K562 (cell line): ENCODE results near the gene LY6G6C. TPM values are rescaled to one million over a fixed set of nuclear protein-coding genes. Genes with fewer than 3 reads are reported as not detected.

ENCODE experiments used
- ATAC-seq: fragments of 200-7000 bp; cut with Tn5 transposase; 3 replicates; pipeline ENCODE4 v1.9.1; 2020; ENCODE audit warnings: moderate library complexity
- BruUV-seq: library from RNA; stranded (reverse); fragments of 400-500 nt; replicated peaks from 2 replicates; lab custom pipeline; 2021; lab: Mats Ljungman, UMichigan
- CTCF ChIA-PET: fragments of 300-600 bp; formaldehyde crosslinking; extraction: SDS; loops from one replicate; lab custom pipeline; 2021; ENCODE audit warnings: low intra/inter-chr PET ratio; lab: Yijun Ruan, JAX
- POLR2A ChIA-PET: fragments of 300-600, 350-650 bp; sonication (Branson Sonifier 250); formaldehyde crosslinking; extraction: SDS; loops from one replicate; lab custom pipeline; 2021; ENCODE audit warnings: antibody characterized with exemption, inconsistent platforms; lab: Yijun Ruan, JAX
- DNase-seq, 4 experiments: peaks; one replicate each; pipeline versions ENCODE4 v3.0.0 to v3.0.0-alpha.2; 2011 to 2018; ENCODE audit warnings: low spot score in 3 of 4, mixed read lengths in 3 of 4; ENCODE audit errors: extremely low read depth in 1 of 4
- FAIRE-seq: peaks from 2 replicates; lab custom pipeline; 2011; peaks lifted over from hg19 to GRCh38; lab: Jason Lieb, UNC
- H2AFZ ChIP-seq: 2 replicates; pipeline ENCODE4 v1.6.0; 2011; ENCODE audit warnings: low read depth, low read length, control low read depth, inconsistent platforms
- H3K27ac ChIP-seq: fragments of 200-600 bp; 3 replicates; pipeline ENCODE4 v1.8.0; 2011; ENCODE audit warnings: low read depth, mild to moderate bottlenecking, control low read depth, inconsistent platforms, low read length, moderate library complexity, mixed read lengths; ENCODE audit errors: extremely low read depth
- H3K27me3 ChIP-seq, 2 experiments: fragments of 300-600 bp in 1 of 2; 2 replicates in 1 of 2; 3 replicates in 1 of 2; pipeline versions ENCODE4 v1.6.0 to v1.8.0; 2011; ENCODE audit warnings: inconsistent platforms in 2 of 2, low read length in 2 of 2, mild to moderate bottlenecking in 1 of 2, mixed read lengths in 1 of 2, moderate library complexity in 1 of 2; ENCODE audit not compliant: control insufficient read depth in 2 of 2, insufficient read depth in 2 of 2
- H3K36me3 ChIP-seq: fragments of 300-600 bp; 3 replicates; pipeline ENCODE4 v1.8.0; 2011; ENCODE audit warnings: mild to moderate bottlenecking, low read length, inconsistent platforms; ENCODE audit not compliant: control insufficient read depth, insufficient read depth
- H3K4me1 ChIP-seq, 2 experiments: fragments of 200-600 bp in 1 of 2; replicated peaks in 1 of 2; 2 replicates in 1 of 2; 3 replicates in 1 of 2; pipeline versions ENCODE4 v1.5.1 to v1.8.0; 2011; ENCODE audit warnings: inconsistent platforms in 2 of 2, low read length in 2 of 2, mild to moderate bottlenecking in 1 of 2, mixed read lengths in 1 of 2, moderate library complexity in 1 of 2; ENCODE audit not compliant: control insufficient read depth in 2 of 2, insufficient read depth in 2 of 2
- H3K4me2 ChIP-seq: 2 replicates; pipeline ENCODE4 v1.6.1; 2011; ENCODE audit warnings: low read length, control low read depth, inconsistent platforms, mixed read lengths; ENCODE audit not compliant: insufficient read depth
- H3K4me3 ChIP-seq: fragments of 200-600 bp; sonication (generic), shearing (Covaris generic); 2 replicates; pipeline ENCODE4 v1.5.1; 2016; ENCODE audit warnings: control low read depth, inconsistent platforms
- H3K79me2 ChIP-seq: fragments of 200-600 bp; 3 replicates; pipeline ENCODE4 v1.8.0; 2011; ENCODE audit warnings: low read length, inconsistent platforms; ENCODE audit not compliant: control insufficient read depth, insufficient read depth
- H3K9ac ChIP-seq, 2 experiments: 2 replicates each; pipeline versions ENCODE4 v1.6.0 to v1.6.1; 2011; ENCODE audit warnings: low read depth in 2 of 2, low read length in 2 of 2, control low read depth in 1 of 2, inconsistent platforms in 1 of 2, mild to moderate bottlenecking in 1 of 2, mixed read lengths in 1 of 2; ENCODE audit not compliant: insufficient read depth in 1 of 2
- H3K9me1 ChIP-seq: one replicate; pipeline ENCODE4 v1.6.0; 2011; ENCODE audit warnings: inconsistent platforms, mild to moderate bottlenecking, low read length, moderate library complexity; ENCODE audit not compliant: control insufficient read depth, insufficient read depth
- H3K9me3 ChIP-seq: replicated peaks from 2 replicates; pipeline ENCODE4 v1.5.1; 2011; ENCODE audit warnings: low read depth, low read length, inconsistent platforms; ENCODE audit not compliant: control insufficient read depth, insufficient read depth
- H4K20me1 ChIP-seq: replicated peaks from 2 replicates; pipeline ENCODE4 v1.6.1; 2011; ENCODE audit warnings: low read length, inconsistent platforms, mixed read lengths; ENCODE audit not compliant: control insufficient read depth, insufficient read depth
- DIDO1 ChIP-seq: fragments of 450-650 bp; IDR thresholded peaks from 2 replicates; pipeline ENCODE4 v1.6.1; 2016; ENCODE audit warnings: low read depth, missing biosample characterization, missing genetic modification characterization
- NFRKB ChIP-seq: fragments of 450-650 bp; IDR thresholded peaks from 2 replicates; pipeline ENCODE4 v1.6.1; 2016; ENCODE audit warnings: low read depth
- POLR2AphosphoS2 ChIP-seq: IDR thresholded peaks from 2 replicates; pipeline ENCODE4 v1.6.1; 2012; ENCODE audit warnings: low read length, improper control_type of control experiment
- POLR2B ChIP-seq: fragments of 450-650 bp; IDR thresholded peaks from 2 replicates; pipeline ENCODE4 v1.6.1; 2018; ENCODE audit warnings: low read depth; ENCODE audit not compliant: partially characterized antibody
- POLR2G ChIP-seq: fragments of 200-400 bp; formaldehyde crosslinking; IDR thresholded peaks from 2 replicates; pipeline ENCODE4 v1.6.1; 2017; ENCODE audit warnings: low read depth, mild to moderate bottlenecking, antibody characterized with exemption, low read length, moderate library complexity
- RBM34 ChIP-seq: fragments of 200-400 bp; formaldehyde crosslinking; IDR thresholded peaks from 2 replicates; pipeline ENCODE4 v1.6.1; 2018; ENCODE audit warnings: low read length, borderline replicate concordance; ENCODE audit not compliant: insufficient read depth
- SMAD2 ChIP-seq: fragments of 150-350 bp; IDR thresholded peaks from 2 replicates; pipeline ENCODE4 v1.6.1; 2014; ENCODE audit warnings: low read depth, mild to moderate bottlenecking, low read length
- TAF1 ChIP-seq: IDR thresholded peaks from 2 replicates; pipeline ENCODE4 v1.6.1; 2011; ENCODE audit warnings: mild to moderate bottlenecking, low read length, moderate library complexity; ENCODE audit not compliant: insufficient read depth, control insufficient read depth, severe bottlenecking; ENCODE audit errors: extremely low read depth
- WGBS: fragments of 100-300 bp; shearing (Covaris generic); methylation state at CpG from one replicate; pipeline ENCODE4 v1.1.6; 2016; ENCODE audit warnings: low coverage, mixed read lengths; ENCODE audit not compliant: insufficient coverage; ENCODE audit errors: missing lambda C conversion rate; 5-methylcytosine and 5-hydroxymethylcytosine counted together
- in situ Hi-C: fragments of 300-500 bp; cut with MboI; formaldehyde crosslinking; loops from 4 replicates; pipeline ENCODE4 v1.15.0; 2018; ENCODE audit warnings: inconsistent platforms, mixed read lengths
- intact Hi-C: fragments of 100-400 bp; cut with micrococcal nuclease; formaldehyde crosslinking; loops from 2 replicates; pipeline ENCODE4 v1.14.2; 2022
- polyA plus RNA-seq, 8 experiments: library from polyadenylated mRNA; depleted of rRNA in 4 of 8; stranded (reverse) in 5 of 8; unstranded in 3 of 8; fragments of >200 nt; fragmentation: Nextera tagmentation in 2 of 8; fragmentation: Illumina TruSeq in 1 of 8; extraction: Ambion mirVana in 2 of 8; extraction: Trizol in 1 of 8; gene quantifications; 2 replicates each; pipeline versions ENCODE4 v1.2.1 to v1.2.3, GENCODE V29; 2011 to 2014; ENCODE audit warnings: inconsistent platforms in 1 of 8, missing spikeins in 1 of 8
- total RNA-seq, 7 experiments: library from RNA; depleted of rRNA in 6 of 7; stranded (reverse); fragments of >200 nt in 6 of 7; fragmentation: Illumina TruSeq in 2 of 7; extraction: Trizol in 2 of 7; gene quantifications; 2 replicates each; pipeline versions ENCODE4 v1.2.1 to v1.2.3, GENCODE V29; 2011 to 2021; ENCODE audit warnings: low replicate concordance in 1 of 7
- TF ChIP-seq, protein P1 (sequence below): fragments of 250-450 bp; sonication (Bioruptor Pico); IDR thresholded peaks from 2 replicates; pipeline ENCODE4 v1.5.0; 2021; ENCODE audit warnings: mild to moderate bottlenecking, borderline replicate concordance
- TF ChIP-seq, protein P2 (sequence below): sonication (generic); formaldehyde crosslinking; IDR thresholded peaks from 2 replicates; pipeline ENCODE4 v1.9.0; 2022; ENCODE audit warnings: mild to moderate bottlenecking, missing genetic modification reagents
- TF ChIP-seq, protein P3 (sequence below): fragments of 200-800 bp; sonication (Bioruptor generic); IDR thresholded peaks from 2 replicates; pipeline ENCODE4 v1.6.1; 2017; ENCODE audit warnings: missing genetic modification characterization, missing compliant biosample characterization
- TF ChIP-seq, protein P4 (sequence below): sonication (generic); formaldehyde crosslinking; IDR thresholded peaks from 2 replicates; pipeline ENCODE4 v1.8.0; 2022; ENCODE audit warnings: mild to moderate bottlenecking, missing genetic modification reagents, borderline replicate concordance

LY6G6C gene
- total and polyA plus RNA-seq, 9 of the 15 experiments (the other 6 are each of a cell fraction or from before 2014, with no cell fraction given): 0.06 to 0.20 TPM; not detected in 7

GRCh38 chr6:31765559-31765909 lies 44.0 kb upstream of the LY6G6C start:
- Histone ChIP-seq H3K4me3 (no peak overlapping the region), H3K27ac (no peak overlapping the region), H3K36me3 (peaks cover 36% of the 10 kb centered on the region; the same call in 2 of the 3 replicates), H3K9me1 (peaks cover 4% of the 10 kb centered on the region), H3K4me1 (peaks cover 16 to 44% of the 10 kb centered on the region in 2 experiments; a peak in 4 of 5 replicates), H3K79me2 (no peaks in the 10 kb centered on the region), H2AFZ (no peak overlapping the region), H4K20me1 (no peaks in the 10 kb centered on the region), H3K4me2 (no peak overlapping the region), H3K27me3 (no peaks in the 10 kb centered on the region), H3K9me3 (no peaks in the 10 kb centered on the region), H3K9ac (peak overlapping the region in 1 of 2 experiments; percentile 72; a peak in 2 of 4 replicates)
- in situ Hi-C loops: loop anchor here (5.0 kb wide), 1 partner anchor 78 kb away; no protein-coding TSS in a partner anchor
- POLR2A ChIA-PET: interaction anchor here (0.6 to 4.6 kb wide), 16 partner anchors 9 to 105 kb away, joined by 3 to 29 read pairs (median 3); partner anchors contain the start of genes C6orf47, CLIC1, HSPA1B and LSM2
- FAIRE-seq (no peak), ATAC-seq (no peak), DNase-seq (no peak)
- intact Hi-C loops: no loop called here
- CTCF ChIA-PET: interaction anchor here (1.4 kb wide), 1 partner anchor 85 kb away, joined by 4 read pairs; the partner anchor contains the start of gene LY6G5C
- BruUV-seq: no TSS peak
- WGBS: 68% methylated on average over 9 of the region's 9 CpGs
- TF ChIP-seq POLR2B (peak; percentile 41), POLR2AphosphoS2 (peak; percentile 85), NFRKB (no peak), RBM34 (no peak), SMAD2 (no peak), DIDO1 (no peak), TAF1 (no peak), POLR2G (peak; percentile 20; the same call in 1 of the 2 replicates)
- TF ChIP-seq, protein P1, sequence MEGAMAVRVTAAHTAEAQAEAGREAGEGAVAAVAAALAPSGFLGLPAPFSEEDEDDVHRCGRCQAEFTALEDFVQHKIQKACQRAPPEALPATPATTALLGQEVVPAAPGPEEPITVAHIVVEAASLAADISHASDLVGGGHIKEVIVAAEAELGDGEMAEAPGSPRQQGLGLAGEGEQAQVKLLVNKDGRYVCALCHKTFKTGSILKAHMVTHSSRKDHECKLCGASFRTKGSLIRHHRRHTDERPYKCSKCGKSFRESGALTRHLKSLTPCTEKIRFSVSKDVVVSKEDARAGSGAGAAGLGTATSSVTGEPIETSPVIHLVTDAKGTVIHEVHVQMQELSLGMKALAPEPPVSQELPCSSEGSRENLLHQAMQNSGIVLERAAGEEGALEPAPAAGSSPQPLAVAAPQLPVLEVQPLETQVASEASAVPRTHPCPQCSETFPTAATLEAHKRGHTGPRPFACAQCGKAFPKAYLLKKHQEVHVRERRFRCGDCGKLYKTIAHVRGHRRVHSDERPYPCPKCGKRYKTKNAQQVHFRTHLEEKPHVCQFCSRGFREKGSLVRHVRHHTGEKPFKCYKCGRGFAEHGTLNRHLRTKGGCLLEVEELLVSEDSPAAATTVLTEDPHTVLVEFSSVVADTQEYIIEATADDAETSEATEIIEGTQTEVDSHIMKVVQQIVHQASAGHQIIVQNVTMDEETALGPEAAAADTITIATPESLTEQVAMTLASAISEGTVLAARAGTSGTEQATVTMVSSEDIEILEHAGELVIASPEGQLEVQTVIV (CRISPR knock-in tag): no peak
- TF ChIP-seq, protein P2, sequence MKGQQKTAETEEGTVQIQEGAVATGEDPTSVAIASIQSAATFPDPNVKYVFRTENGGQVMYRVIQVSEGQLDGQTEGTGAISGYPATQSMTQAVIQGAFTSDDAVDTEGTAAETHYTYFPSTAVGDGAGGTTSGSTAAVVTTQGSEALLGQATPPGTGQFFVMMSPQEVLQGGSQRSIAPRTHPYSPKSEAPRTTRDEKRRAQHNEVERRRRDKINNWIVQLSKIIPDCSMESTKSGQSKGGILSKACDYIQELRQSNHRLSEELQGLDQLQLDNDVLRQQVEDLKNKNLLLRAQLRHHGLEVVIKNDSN (CRISPR knock-in tag): 0 out of 2 replicates have a peak, but pooled peaks have one; percentile 7
- TF ChIP-seq, protein P3, sequence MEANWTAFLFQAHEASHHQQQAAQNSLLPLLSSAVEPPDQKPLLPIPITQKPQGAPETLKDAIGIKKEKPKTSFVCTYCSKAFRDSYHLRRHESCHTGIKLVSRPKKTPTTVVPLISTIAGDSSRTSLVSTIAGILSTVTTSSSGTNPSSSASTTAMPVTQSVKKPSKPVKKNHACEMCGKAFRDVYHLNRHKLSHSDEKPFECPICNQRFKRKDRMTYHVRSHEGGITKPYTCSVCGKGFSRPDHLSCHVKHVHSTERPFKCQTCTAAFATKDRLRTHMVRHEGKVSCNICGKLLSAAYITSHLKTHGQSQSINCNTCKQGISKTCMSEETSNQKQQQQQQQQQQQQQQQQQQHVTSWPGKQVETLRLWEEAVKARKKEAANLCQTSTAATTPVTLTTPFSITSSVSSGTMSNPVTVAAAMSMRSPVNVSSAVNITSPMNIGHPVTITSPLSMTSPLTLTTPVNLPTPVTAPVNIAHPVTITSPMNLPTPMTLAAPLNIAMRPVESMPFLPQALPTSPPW (CRISPR knock-in tag): no peak
- TF ChIP-seq, protein P4, sequence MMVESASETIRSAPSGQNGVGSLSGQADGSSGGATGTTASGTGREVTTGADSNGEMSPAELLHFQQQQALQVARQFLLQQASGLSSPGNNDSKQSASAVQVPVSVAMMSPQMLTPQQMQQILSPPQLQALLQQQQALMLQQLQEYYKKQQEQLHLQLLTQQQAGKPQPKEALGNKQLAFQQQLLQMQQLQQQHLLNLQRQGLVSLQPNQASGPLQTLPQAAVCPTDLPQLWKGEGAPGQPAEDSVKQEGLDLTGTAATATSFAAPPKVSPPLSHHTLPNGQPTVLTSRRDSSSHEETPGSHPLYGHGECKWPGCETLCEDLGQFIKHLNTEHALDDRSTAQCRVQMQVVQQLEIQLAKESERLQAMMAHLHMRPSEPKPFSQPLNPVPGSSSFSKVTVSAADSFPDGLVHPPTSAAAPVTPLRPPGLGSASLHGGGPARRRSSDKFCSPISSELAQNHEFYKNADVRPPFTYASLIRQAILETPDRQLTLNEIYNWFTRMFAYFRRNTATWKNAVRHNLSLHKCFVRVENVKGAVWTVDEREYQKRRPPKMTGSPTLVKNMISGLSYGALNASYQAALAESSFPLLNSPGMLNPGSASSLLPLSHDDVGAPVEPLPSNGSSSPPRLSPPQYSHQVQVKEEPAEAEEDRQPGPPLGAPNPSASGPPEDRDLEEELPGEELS: no peak
